ENCODE results near the gene KAZN.

KAZN gene

GRCh38 chr1:14677292-14677971, 78.9 kb downstream of the KAZN start:
- no peak for DNase-seq (ENCODE audit: low read depth)

GRCh38 chr1:14678011-14678638, 79.6 kb downstream of the KAZN start:
- no peak for DNase-seq (ENCODE audit: low read depth)

- DNase-seq (ENCODE audit: low read depth), result no peak
Observed at GRCh38 chr1:14679027-14679688, 80.7 kb downstream of the KAZN start.

DNA sequence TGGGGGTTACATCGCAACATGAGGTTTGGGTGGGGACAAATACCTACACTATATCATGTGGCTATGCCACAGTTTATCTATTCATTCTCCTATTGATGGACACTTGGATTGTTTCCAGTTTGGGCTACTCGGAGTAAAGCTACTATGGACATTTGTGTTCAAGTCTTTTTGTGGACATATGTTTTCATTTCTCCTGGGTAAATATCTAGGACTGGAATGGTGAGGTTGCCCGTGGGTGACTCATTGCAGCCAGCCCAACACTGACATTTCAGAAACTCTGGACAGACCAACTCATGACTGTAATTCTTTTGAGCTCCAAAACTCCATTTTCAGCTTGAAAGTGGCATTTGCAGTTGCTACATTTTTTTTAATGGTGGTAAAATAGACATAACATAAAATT, 82.7 kb downstream of the KAZN start:
- DNase-seq (ENCODE audit: low read depth), result no peak

DNA sequence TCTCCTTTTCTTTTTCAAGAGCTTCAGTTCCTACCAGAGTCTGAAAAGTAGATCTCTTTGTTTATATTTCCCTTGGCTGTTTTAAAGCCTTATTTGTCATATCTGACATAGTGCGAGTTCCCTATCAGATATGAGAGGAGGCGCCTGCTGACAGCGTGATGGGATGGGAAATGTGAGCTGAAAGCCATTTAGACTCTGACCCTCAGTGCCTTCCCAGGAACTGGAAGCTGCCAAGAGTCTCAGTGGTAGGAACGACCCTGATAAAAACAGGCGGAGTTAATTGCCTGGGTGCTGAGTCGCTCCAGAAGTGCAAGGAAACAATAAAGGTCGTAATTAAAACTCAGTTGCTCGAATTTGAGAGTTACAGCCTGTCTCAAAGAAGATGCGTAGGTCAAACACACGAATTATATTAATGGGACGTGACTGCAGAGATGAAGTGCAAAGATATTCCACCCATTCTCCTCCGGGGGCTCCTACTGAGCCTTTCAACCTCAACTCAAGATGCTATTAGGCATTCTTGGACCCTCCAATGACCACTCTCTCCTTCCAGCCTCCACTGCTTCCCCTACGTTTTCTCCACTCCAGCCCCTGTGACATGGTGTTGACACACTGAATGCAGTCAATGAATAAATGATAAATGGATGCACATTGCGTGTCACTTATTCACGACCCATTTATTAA, 84.6 kb downstream of the KAZN start:
- DNase-seq (ENCODE audit: low read depth), result no peak

- no peak for DNase-seq (ENCODE audit: low read depth)
Observed at GRCh38 chr1:14685078-14685477, 86.6 kb downstream of the KAZN start.

- no peak for DNase-seq (ENCODE audit: low read depth)
Observed at GRCh38 chr1:14686701-14687100, 88.2 kb downstream of the KAZN start.

GRCh38 chr1:14687147-14687546, 88.7 kb downstream of the KAZN start:
- DNase-seq (ENCODE audit: low read depth), result no peak

DNA sequence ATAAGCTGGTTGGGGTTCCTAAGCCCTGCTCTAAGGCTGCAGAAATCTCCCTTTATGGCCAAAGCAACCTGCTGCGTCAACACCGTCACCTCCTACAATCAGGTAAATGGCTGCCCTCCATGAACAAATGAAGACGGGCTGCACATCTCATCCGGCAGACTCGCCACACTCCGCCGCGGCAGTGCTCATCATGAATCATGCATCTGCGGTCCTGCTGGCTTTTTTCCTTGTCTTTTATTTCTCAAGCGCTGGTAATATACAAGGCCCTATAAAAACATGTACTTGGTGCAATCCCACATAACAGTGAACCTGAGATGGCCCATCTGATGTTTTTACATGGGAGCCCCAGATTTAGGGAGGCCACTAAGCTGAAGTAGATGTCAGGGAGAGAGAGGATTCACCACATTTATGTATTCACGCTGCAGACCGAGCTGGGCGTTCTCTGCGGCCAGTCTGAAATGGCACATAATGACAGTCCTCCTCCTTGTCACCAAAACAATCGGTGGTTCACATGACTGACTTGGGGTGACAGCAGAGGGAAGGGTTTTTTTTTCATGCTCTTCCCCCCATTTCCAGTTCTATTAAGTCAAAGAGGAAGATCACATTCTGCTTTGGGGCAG, 91.6 kb downstream of the KAZN start:
- no peak for DNase-seq (ENCODE audit: low read depth)

GRCh38 chr1:14693949-14694348, 95.5 kb downstream of the KAZN start:
- no peak for DNase-seq (ENCODE audit: low read depth)

GRCh38 chr1:14694589-14694988, 96.1 kb downstream of the KAZN start:
- DNase-seq (ENCODE audit: low read depth), result no peak

- no peak for DNase-seq (ENCODE audit: low read depth)
Observed at GRCh38 chr1:14696761-14697160, 98.3 kb downstream of the KAZN start.

DNA sequence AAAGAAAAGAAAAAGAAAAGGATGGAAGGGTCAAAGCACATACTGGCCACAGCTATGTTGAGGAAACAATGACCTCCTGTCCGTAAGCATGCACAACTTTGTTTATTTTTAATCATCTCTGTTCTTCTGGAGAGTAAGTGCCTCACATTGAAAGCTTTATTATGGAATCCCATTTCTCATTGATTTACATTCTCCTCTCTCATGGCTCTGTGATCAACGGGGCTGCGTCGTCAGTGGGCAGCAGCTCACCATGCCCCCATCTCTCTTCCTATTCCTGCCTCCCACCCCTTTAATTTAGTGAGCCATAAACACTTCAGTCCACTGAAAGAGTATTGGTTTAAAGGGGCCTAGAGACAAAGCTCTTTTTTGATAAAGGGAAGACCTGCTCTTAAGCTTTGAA, 98.9 kb downstream of the KAZN start:
- no peak for DNase-seq (ENCODE audit: low read depth)

- no peak for DNase-seq (ENCODE audit: low read depth)
Observed at GRCh38 chr1:14698314-14698713, 99.8 kb downstream of the KAZN start.

DNA sequence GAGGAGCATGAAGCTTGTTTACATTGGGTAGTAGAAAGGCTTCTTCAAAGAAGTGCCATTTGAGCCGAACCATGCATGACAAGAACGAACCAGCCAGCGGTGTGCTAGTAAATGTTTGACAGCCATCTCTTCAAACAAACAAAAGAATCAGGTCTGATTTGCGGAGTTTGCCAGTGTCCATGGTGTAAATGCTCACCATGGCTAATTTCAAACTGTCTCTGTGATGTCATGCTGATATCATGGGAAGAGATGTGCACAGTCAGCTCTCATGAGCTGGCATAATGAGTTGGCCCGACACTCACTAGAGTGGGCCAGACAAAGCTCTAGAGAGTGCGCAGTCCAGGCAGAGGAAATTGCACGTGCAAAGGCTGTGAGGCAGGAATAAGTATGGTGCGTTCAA, 101.1 kb downstream of the KAZN start:
- no peak for DNase-seq (ENCODE audit: low read depth)

GRCh38 chr1:14704846-14705245, 106.4 kb downstream of the KAZN start:
- no peak for DNase-seq (ENCODE audit: low read depth)

DNA sequence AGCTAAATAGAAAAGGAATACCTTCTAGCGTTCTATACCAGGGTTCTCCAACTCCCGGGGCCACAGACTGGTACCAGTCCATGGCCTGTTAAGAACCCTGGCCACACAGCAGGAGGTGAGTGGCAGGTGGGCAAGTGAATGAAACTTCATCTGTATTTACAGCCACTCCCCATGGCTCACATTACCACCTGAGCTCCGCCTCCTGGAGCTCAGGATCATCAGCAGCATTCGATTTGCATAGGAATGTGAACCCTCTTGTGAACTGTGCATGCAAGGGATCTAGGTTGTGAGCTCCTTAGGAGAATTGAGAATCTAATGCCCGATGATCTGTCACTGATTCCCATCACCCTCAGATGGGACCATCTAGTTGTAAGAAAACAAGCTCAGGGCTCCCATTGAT, 107.3 kb downstream of the KAZN start:
- no peak for DNase-seq (ENCODE audit: low read depth)

GRCh38 chr1:14706631-14707030, 108.1 kb downstream of the KAZN start:
- DNase-seq (ENCODE audit: low read depth), result no peak

- no peak for DNase-seq (ENCODE audit: low read depth)
Observed at GRCh38 chr1:14707531-14708445, 109.3 kb downstream of the KAZN start.

DNA sequence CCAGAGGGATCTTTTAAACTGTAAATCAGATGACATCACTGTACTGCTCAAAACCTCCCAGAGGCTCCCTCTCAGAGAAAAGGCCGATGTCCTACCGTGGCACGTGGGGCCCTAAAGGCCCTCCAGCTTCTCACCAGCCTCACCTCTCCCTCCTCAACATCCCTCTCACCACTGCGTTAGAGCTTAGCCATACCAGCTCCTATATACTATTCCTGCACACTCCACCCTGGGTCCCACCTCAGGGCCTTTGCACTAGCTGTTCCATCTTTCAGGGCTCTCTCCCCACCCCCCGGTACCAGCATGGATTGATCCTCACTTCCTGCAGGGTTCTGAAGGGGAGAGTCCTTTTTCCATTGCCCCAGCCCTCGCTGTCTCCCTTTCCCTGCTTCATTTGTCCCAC, 111.8 kb downstream of the KAZN start:
- no peak for DNase-seq (ENCODE audit: low read depth)

GRCh38 chr1:14712136-14712535, 113.7 kb downstream of the KAZN start:
- DNase-seq (ENCODE audit: low read depth), result no peak
